Astrocyte (in vitro differentiated cells and primary cell): ENCODE measurements around the gene ATXN1.

Source experiments
- EZH2 ChIP-seq: IDR thresholded peaks from 2 replicates; pipeline ENCODE4 v1.6.1; 2012; ENCODE audit warnings: mild to moderate bottlenecking, low read length, inconsistent platforms; ENCODE audit not compliant: insufficient read depth
- TF ChIP-seq, protein P1 (sequence below): IDR thresholded peaks from 2 replicates; pipeline ENCODE4 v1.5.1; 2011; ENCODE audit warnings: low read depth, mild to moderate bottlenecking, inconsistent platforms, low read length, moderate library complexity; ENCODE audit not compliant: insufficient read depth

DNA sequence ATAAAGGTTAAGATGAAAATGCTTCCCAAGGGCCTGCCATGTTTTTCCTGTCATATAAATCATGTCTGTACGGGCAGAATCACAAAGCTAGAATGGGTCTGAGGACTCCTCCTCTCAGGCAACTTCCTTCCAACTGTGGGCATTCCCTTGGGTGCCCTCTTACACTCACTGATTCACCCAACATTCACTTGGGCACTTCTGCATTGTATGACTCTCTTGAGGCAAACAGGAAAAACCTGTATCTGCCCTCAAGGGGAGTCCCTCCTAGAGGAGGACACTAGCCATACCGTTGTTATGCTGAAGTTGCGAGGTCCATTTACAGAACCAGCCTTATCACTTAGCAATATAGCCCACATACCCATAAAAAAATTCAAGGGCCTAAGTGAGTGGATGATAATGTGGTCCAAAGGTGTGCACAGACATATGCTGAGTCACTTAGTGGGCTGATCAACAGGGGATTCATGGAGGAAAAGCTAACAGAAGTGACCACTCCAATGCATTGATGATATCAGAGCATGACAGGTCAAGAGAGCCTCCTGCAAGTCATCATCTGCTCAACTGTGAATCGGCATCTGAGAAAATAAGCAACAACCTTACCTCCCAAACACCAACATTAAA is 131.1 kb downstream of the ATXN1 start:
- TF ChIP-seq, protein P1, sequence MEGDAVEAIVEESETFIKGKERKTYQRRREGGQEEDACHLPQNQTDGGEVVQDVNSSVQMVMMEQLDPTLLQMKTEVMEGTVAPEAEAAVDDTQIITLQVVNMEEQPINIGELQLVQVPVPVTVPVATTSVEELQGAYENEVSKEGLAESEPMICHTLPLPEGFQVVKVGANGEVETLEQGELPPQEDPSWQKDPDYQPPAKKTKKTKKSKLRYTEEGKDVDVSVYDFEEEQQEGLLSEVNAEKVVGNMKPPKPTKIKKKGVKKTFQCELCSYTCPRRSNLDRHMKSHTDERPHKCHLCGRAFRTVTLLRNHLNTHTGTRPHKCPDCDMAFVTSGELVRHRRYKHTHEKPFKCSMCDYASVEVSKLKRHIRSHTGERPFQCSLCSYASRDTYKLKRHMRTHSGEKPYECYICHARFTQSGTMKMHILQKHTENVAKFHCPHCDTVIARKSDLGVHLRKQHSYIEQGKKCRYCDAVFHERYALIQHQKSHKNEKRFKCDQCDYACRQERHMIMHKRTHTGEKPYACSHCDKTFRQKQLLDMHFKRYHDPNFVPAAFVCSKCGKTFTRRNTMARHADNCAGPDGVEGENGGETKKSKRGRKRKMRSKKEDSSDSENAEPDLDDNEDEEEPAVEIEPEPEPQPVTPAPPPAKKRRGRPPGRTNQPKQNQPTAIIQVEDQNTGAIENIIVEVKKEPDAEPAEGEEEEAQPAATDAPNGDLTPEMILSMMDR = no peak
- TF ChIP-seq EZH2 = no peak
